Measurements from ENCODE around the gene WDR86. TPM values are rescaled to one million over a fixed set of nuclear protein-coding genes. Genes with fewer than 3 reads are reported as not detected.
A peak's percentile ranks its signal among the peaks of the same experiment; 100 is the strongest.

The WDR86 gene
- total RNA-seq, 1 experiment from 2014 or later = 24.4 TPM

DNA sequence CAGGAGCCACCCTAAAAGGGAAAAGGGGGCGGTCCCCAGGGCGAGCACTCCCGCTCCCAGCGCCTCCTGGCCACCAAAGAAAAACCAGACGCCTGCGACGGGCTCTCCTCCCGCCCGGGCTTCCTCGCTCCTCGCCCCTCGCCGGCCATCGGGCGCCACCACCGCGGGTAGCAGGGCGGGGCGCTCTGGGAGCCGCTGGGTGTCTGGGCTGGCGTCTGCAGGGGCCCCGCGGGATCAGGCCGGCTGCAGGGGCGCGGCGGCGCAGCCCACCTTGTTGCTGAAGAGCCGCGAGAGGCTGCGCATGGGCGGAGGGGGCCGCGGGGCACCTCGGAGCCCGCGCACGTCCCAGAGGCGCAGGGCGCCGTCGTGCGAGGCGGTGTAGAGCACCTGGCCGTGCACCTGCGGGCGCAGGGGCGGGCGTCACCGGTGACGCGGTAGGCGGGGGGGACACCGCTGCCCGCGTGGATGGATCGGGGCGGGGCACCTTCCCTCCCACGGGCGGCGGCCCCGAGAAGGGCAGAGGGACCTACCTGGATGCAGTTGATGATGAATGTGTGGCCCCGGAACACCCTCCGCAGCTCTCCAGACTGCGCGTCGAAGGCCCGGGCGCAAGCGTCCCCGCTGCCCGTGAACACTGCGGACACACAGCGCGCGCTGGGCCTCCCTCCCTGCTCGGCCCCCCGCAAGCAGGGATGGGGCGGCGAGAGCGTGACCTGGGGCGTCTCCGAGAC, 28.3 kb downstream of the WDR86 start:
- ChIA-PET CTCF (interaction anchor here (0.7 to 3.0 kb wide), 4 partner anchors 10 to 67 kb away, joined by 3 to 12 read pairs (median 4); no protein-coding TSS in a partner anchor), POLR2A (interaction anchor here (1.0 kb wide), 1 partner anchor 40 kb away, joined by 3 read pairs; the partner anchor contains the start of gene NUB1)
- Mint-ChIP-seq H3K27me3 (ENCODE audit: low read depth) (peaks cover 25% of the 10 kb centered on the region), H3K4me1 (peaks cover 12% of the 10 kb centered on the region), H3K9me3 (no peaks in the 10 kb centered on the region), H3K27ac (no peak overlapping the region), H3K4me3 (peak overlapping the region; percentile 68), H3K36me3 (peaks cover 17% of the 10 kb centered on the region)
- ATAC-seq (peak; percentile 79), DNase-seq (ENCODE audit: low spot score) (peak; percentile 74)
- no peak for TF ChIP-seq IRF1 (CRISPR knock-in tag; IDR thresholded peaks at IDR 0.05)
- TF ChIP-seq ERG (CRISPR knock-in tag; IDR thresholded peaks at IDR 0.05) = no peak
- TF ChIP-seq, protein P1, sequence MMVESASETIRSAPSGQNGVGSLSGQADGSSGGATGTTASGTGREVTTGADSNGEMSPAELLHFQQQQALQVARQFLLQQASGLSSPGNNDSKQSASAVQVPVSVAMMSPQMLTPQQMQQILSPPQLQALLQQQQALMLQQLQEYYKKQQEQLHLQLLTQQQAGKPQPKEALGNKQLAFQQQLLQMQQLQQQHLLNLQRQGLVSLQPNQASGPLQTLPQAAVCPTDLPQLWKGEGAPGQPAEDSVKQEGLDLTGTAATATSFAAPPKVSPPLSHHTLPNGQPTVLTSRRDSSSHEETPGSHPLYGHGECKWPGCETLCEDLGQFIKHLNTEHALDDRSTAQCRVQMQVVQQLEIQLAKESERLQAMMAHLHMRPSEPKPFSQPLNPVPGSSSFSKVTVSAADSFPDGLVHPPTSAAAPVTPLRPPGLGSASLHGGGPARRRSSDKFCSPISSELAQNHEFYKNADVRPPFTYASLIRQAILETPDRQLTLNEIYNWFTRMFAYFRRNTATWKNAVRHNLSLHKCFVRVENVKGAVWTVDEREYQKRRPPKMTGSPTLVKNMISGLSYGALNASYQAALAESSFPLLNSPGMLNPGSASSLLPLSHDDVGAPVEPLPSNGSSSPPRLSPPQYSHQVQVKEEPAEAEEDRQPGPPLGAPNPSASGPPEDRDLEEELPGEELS (CRISPR knock-in tag; IDR thresholded peaks at IDR 0.05) = peak; percentile 70; the same call in 1 of the 2 replicates
- TF ChIP-seq TEAD4 (CRISPR knock-in tag; IDR thresholded peaks at IDR 0.05) = no peak
- 0 out of 2 replicates have a peak, but pooled peaks have one; percentile 12 for TF ChIP-seq ZBTB21 (CRISPR knock-in tag; IDR thresholded peaks at IDR 0.05; ENCODE audit: borderline replicate concordance)
- no peak for TF ChIP-seq ZNF138 (CRISPR knock-in tag; conservative IDR thresholded peaks at IDR 0.05)
- TF ChIP-seq, protein P2, sequence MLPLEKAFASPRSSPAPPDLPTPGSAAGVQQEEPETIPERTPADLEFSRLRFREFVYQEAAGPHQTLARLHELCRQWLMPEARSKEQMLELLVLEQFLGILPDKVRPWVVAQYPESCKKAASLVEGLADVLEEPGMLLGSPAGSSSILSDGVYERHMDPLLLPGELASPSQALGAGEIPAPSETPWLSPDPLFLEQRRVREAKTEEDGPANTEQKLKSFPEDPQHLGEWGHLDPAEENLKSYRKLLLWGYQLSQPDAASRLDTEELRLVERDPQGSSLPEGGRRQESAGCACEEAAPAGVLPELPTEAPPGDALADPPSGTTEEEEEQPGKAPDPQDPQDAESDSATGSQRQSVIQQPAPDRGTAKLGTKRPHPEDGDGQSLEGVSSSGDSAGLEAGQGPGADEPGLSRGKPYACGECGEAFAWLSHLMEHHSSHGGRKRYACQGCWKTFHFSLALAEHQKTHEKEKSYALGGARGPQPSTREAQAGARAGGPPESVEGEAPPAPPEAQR (CRISPR knock-in tag; IDR thresholded peaks at IDR 0.05) = no peak
- TF ChIP-seq, protein P3, sequence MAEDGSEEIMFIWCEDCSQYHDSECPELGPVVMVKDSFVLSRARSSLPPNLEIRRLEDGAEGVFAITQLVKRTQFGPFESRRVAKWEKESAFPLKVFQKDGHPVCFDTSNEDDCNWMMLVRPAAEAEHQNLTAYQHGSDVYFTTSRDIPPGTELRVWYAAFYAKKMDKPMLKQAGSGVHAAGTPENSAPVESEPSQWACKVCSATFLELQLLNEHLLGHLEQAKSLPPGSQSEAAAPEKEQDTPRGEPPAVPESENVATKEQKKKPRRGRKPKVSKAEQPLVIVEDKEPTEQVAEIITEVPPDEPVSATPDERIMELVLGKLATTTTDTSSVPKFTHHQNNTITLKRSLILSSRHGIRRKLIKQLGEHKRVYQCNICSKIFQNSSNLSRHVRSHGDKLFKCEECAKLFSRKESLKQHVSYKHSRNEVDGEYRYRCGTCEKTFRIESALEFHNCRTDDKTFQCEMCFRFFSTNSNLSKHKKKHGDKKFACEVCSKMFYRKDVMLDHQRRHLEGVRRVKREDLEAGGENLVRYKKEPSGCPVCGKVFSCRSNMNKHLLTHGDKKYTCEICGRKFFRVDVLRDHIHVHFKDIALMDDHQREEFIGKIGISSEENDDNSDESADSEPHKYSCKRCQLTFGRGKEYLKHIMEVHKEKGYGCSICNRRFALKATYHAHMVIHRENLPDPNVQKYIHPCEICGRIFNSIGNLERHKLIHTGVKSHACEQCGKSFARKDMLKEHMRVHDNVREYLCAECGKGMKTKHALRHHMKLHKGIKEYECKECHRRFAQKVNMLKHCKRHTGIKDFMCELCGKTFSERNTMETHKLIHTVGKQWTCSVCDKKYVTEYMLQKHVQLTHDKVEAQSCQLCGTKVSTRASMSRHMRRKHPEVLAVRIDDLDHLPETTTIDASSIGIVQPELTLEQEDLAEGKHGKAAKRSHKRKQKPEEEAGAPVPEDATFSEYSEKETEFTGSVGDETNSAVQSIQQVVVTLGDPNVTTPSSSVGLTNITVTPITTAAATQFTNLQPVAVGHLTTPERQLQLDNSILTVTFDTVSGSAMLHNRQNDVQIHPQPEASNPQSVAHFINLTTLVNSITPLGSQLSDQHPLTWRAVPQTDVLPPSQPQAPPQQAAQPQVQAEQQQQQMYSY (CRISPR knock-in tag; IDR thresholded peaks at IDR 0.05) = no peak
- TF ChIP-seq RELA (CRISPR knock-in tag; IDR thresholded peaks at IDR 0.05; ENCODE audit: borderline replicate concordance) = peak; percentile 52; the same call in 1 of the 2 replicates
- TF ChIP-seq MYBL2 (CRISPR knock-in tag; IDR thresholded peaks at IDR 0.05) = peak; percentile 17; the same call in 1 of the 2 replicates
- TF ChIP-seq, protein P4, sequence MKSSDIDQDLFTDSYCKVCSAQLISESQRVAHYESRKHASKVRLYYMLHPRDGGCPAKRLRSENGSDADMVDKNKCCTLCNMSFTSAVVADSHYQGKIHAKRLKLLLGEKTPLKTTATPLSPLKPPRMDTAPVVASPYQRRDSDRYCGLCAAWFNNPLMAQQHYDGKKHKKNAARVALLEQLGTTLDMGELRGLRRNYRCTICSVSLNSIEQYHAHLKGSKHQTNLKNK (CRISPR knock-in tag; IDR thresholded peaks at IDR 0.05) = no peak
- no peak for TF ChIP-seq PRRX2 (CRISPR knock-in tag; IDR thresholded peaks at IDR 0.05)
- TF ChIP-seq NR3C1 (CRISPR knock-in tag; conservative IDR thresholded peaks at IDR 0.05; ENCODE audit: low read depth) = no peak
- no peak for TF ChIP-seq MXD4 (CRISPR knock-in tag; IDR thresholded peaks at IDR 0.05; ENCODE audit: borderline replicate concordance)
- no peak for TF ChIP-seq SOX15 (CRISPR knock-in tag; IDR thresholded peaks at IDR 0.05)
- TF ChIP-seq CTCF (IDR thresholded peaks at IDR 0.05) = no peak
- TF ChIP-seq JAZF1 (CRISPR knock-in tag; IDR thresholded peaks at IDR 0.05) = no peak
- peak; percentile 75; the same call in 1 of the 2 replicates for TF ChIP-seq E2F4 (CRISPR knock-in tag; IDR thresholded peaks at IDR 0.05; ENCODE audit: borderline replicate concordance, low read depth)
- TF ChIP-seq SP1 (CRISPR knock-in tag; conservative IDR thresholded peaks at IDR 0.05) = peak; percentile 39; the same call in 1 of the 2 replicates
- no peak for TF ChIP-seq ZNF121 (CRISPR knock-in tag; IDR thresholded peaks at IDR 0.05)
- no peak for TF ChIP-seq NFATC4 (CRISPR knock-in tag; IDR thresholded peaks at IDR 0.05)
- TF ChIP-seq ZNF396 (CRISPR knock-in tag; IDR thresholded peaks at IDR 0.05; ENCODE audit: borderline replicate concordance) = no peak
- no peak for TF ChIP-seq EMX1 (CRISPR knock-in tag; IDR thresholded peaks at IDR 0.05)
- TF ChIP-seq ETV6 (CRISPR knock-in tag; IDR thresholded peaks at IDR 0.05) = peak; percentile 70
- 0 out of 2 replicates have a peak, but pooled peaks have one; percentile 60 for TF ChIP-seq ATF1 (CRISPR knock-in tag; IDR thresholded peaks at IDR 0.05)
- TF ChIP-seq NFE2L1 (CRISPR knock-in tag; IDR thresholded peaks at IDR 0.05) = peak; percentile 37; the same call in 1 of the 2 replicates
